Astrocyte (in vitro differentiated cells and primary cell): ENCODE results near the gene MLPH.

ENCODE experiments used
- EZH2 ChIP-seq: IDR thresholded peaks from 2 replicates; pipeline ENCODE4 v1.6.1; 2012; ENCODE audit warnings: mild to moderate bottlenecking, low read length, inconsistent platforms; ENCODE audit not compliant: insufficient read depth
- TF ChIP-seq, protein P1 (sequence below): IDR thresholded peaks from 2 replicates; pipeline ENCODE4 v1.5.1; 2011; ENCODE audit warnings: low read depth, mild to moderate bottlenecking, inconsistent platforms, low read length, moderate library complexity; ENCODE audit not compliant: insufficient read depth

DNA sequence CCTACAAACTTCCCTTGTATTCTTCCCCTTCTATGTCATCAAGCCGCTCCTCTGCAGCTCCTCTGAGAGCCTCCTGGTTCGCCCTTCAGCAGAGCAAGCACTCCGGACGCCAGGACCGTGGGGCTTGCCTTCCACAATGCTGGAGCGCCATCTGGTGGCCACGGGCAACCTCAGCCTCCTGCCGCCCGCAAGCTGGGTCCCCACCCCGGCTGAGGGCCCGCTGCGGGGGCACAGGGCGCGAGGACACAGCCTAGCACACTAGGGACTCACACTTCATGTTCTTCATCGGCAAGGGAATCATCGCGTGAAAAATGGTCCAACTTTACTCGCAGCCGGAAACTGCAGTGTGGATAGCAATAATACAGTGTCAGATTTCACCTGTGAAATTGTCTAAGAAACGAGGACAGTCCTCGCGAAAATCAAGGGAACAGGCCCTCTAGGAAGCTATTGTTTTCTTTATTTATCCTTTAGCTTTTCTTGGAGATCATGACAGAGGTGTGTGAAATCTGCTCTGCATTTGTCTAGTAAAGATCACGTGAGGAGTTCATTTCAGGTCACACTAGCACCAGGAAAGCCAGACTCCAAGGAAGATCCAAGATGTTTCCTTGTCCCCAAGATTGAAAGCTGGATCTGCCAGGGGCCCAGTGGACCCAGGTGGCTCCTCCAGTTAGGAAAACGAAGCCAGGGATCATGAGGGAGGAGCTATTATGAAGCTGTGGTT, 85.1 kb downstream of the MLPH start:
- TF ChIP-seq, protein P1, sequence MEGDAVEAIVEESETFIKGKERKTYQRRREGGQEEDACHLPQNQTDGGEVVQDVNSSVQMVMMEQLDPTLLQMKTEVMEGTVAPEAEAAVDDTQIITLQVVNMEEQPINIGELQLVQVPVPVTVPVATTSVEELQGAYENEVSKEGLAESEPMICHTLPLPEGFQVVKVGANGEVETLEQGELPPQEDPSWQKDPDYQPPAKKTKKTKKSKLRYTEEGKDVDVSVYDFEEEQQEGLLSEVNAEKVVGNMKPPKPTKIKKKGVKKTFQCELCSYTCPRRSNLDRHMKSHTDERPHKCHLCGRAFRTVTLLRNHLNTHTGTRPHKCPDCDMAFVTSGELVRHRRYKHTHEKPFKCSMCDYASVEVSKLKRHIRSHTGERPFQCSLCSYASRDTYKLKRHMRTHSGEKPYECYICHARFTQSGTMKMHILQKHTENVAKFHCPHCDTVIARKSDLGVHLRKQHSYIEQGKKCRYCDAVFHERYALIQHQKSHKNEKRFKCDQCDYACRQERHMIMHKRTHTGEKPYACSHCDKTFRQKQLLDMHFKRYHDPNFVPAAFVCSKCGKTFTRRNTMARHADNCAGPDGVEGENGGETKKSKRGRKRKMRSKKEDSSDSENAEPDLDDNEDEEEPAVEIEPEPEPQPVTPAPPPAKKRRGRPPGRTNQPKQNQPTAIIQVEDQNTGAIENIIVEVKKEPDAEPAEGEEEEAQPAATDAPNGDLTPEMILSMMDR = peak; percentile 79
- no peak for TF ChIP-seq EZH2
